CD4-positive, alpha-beta T cell treated with Interleukin-6 for 4 hours (primary cell): Measurements from ENCODE around the gene RBM44.
"Not testable (repeated sequence)": the region's sequence is repeated elsewhere in the genome, so short reads cannot be mapped to it uniquely, and the experiment has no call there.

Source experiments
- DNase-seq: peaks from one replicate; pipeline ENCODE4 v3.0.0-alpha.2; 2020; ENCODE audit warnings: mixed read lengths

Gene RBM44

GRCh38 chr2:237798236-237799059 is at the start of gene RBM44:
Gene RBM44, plus strand, starts transcription at chr2:237798779. Its CDS starts 14,831 bp downstream, at chr2:237813610.
- DNase-seq = no peak

- DNase-seq = no peak
These were observed 49.6 kb upstream of the RBM44 start for GRCh38 chr2:237749002-237749401.

- no peak for DNase-seq
These were observed 48.6 kb upstream of the RBM44 start for GRCh38 chr2:237749961-237750360.

DNA sequence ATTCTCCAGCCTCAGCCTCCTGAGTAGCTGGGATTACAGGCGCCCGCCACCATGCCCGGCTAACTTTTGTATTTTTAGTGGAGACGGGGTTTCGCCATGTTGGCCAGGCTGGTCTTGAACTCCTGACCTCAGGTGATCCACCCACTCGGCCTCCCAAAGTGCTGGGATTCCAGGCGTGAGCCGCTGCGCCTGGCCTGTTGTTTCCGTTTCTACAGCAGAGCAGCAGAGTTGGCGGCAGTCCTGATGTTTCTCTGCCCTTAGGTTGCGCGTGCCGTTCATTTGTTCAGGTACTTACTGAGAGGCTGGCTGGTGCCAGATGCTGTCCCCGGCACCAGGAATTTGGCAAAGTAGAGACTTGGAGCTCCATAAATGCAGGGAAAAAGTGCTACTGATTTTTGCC is 48.1 kb upstream of the RBM44 start:
- not testable (repeated sequence) for DNase-seq

- DNase-seq = no peak
These were observed 45.8 kb upstream of the RBM44 start for GRCh38 chr2:237752761-237753165.

DNA sequence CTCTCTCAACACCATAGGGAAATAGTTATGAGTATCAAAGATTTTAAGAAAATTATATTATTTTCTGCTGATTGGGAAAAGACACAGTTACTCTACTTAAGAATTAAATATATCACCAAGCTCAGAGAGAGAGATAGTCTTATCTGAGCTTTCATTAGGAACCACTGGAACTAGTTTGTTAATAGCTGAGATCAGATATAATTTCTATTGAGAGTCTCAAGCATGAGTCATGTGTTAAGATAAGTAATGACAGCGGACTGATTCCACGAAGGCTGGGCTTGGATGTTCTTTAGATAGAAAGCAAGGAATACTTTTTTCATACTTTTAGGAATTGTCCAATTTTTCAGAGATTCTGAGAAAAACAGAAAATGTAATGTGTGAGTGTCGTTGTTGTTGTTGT is 44.4 kb upstream of the RBM44 start:
- DNase-seq = no peak

DNA sequence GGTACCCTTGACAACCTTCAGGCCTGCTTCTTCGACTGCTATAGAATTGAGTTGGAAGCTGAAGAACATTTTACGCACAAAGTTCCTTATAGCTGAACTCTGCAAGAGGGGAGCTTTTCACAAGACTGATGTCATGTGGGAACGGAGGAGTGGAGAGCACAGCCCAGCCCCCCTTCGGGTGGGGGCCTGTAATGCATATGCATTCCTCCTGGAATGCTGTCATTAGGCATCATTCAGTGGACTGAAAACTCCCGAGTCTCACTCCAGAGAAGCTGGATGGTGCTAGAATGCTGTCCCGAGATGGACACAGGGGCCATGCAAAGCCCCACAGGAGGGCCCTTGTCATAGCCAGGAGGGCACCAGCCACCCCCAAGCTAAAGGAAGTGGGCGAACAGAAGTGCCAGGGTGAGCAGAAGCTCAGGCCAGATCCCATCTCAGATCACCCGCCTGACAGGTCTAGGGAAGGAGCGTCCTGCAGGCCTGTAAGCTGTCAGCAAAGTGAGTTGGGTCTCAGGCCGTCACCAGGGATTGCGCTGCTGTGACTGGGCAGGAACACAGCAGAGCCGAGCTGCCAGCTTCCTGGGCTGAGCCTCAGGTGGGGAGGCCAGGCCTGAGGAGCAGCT is 43.8 kb upstream of the RBM44 start:
- DNase-seq = no peak

- no peak for DNase-seq
These were observed 41.0 kb upstream of the RBM44 start for GRCh38 chr2:237757616-237758015.

DNA sequence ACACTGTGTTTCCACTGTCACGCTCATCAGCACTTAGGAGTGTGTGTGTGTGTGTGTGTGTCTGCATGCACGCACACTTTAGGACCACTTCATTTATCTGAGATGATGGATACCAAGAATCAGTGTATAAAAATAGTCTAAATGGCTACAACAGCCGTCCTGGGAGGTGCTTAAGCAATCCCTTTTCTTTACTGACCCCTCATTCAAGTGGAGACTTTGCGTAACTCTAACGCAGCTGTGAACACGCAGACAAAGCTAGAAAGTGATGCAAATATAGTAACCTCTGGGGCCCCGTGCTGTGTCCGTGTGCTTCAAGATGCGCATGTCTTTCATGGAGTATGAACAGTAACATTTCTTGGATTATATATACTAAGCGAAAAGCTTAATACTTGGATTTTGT is 40.4 kb upstream of the RBM44 start:
- DNase-seq = no peak

DNA sequence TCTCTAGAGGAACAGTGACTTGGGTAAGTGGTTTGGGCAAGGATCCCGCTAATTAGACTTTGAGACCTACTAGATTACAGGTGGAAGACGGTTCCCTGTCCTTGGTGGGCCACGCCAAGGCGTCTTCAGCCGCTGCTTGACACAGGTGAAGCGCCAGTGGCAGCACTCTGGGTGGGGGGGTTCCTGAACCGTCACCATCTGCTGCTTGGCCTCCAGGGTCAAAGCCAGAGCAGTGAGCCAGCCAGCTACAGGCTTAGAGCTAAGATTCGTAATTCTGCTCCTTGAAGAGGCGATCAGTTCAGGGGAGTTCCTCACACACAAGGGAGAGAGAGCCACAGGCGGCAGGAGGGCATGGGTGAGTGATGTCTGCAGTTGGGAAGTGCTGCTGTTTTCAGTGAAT is 39.4 kb upstream of the RBM44 start:
- no peak for DNase-seq

GRCh38 chr2:237760506-237761502 is 37.8 kb upstream of the RBM44 start:
- DNase-seq = no peak

DNA sequence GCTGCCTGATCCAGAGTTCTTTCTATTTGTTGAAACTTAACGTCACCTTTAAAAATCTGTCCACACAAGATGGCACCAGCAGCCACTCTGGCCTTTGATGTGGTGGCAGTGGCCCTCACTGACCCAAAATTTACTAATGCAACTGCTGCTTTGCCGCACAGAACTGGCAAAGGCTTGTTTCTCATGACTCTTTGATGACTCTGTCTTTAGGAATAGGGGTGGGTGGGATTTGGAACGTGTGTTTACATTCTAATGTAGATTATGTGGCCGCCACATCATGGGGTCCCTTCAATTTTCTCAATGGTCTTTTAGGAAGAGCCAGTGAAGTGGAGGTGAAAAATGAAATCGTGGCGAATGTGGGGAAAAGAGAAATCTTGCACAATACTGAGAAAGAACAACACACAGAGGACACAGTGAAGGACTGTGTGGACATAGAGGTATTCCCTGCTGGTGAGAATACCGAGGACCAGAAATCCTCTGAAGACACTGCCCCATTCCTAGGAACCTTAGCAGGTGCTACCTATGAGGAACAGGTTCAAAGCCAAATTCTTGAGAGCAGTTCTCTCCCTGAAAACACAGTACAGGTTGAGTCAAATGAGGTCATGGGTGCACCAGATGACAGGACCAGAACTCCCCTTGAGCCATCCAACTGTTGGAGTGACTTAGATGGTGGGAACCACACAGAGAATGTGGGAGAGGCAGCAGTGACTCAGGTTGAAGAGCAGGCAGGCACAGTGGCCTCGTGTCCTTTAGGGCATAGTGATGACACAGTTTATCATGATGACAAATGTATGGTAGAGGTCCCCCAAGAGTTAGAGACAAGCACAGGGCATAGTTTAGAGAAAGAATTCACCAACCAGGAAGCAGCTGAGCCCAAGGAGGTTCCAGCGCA is 36.0 kb upstream of the RBM44 start:
- DNase-seq = not testable (repeated sequence)

DNA sequence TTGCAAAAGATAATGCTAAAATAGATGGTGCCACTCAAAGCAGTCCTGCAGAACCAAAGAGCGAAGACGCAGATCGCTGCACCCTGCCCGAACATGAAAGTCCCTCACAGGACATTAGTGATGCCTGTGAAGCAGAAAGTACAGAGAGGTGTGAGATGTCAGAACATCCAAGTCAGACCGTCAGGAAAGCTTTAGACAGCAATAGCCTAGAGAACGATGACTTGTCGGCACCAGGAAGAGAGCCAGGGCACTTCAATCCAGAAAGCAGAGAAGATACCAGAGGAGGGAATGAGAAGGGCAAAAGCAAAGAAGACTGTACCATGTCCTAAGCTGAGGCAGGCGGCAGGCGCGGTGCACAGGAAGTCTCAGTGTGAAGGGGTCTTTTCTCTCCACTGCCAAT is 34.8 kb upstream of the RBM44 start:
- DNase-seq = no peak

GRCh38 chr2:237765122-237765521 is 33.5 kb upstream of the RBM44 start:
- not testable (repeated sequence) for DNase-seq

- no peak for DNase-seq
These were observed 32.7 kb upstream of the RBM44 start for GRCh38 chr2:237765875-237766274.

DNA sequence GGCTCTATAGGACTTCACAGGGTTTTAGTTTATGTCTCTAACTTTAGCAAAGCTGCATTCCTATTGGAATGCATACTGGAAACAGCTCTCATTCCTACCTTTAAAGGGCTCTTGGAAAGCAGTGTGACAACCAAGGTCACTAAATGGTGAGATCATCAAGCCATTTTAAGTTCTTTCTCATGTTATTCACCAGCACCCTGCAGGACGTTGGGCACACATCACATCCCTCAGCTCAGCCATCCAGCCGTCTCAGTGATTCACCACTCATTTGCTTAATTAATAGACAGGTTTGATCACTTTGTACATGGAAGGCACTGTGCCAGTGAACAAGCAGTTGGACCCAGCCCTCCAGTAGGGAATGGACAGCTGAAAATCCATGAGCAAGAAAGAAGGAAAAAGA is 32.2 kb upstream of the RBM44 start:
- DNase-seq = no peak

DNA sequence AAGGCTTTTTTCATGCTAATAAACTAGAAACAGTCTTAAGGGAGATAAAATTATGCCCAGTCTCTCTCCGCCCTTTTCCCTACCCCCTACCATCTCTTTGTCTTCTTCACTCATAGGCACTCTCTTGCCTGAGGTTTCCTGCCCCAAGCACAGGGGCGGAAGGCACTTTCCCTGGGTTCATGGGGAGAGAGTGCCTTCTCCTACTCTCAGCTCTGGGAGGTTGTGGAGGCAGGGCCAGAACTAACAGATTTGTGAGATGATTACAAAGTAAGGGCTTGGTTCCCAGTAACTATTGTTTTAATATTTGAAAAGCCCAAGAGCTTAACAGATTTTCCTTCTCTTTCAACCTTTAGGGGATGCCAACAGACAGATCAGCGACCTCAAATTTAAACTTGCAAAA is 26.1 kb upstream of the RBM44 start:
- DNase-seq = no peak

GRCh38 chr2:237773826-237774225 is 24.8 kb upstream of the RBM44 start:
- DNase-seq = no peak

DNA sequence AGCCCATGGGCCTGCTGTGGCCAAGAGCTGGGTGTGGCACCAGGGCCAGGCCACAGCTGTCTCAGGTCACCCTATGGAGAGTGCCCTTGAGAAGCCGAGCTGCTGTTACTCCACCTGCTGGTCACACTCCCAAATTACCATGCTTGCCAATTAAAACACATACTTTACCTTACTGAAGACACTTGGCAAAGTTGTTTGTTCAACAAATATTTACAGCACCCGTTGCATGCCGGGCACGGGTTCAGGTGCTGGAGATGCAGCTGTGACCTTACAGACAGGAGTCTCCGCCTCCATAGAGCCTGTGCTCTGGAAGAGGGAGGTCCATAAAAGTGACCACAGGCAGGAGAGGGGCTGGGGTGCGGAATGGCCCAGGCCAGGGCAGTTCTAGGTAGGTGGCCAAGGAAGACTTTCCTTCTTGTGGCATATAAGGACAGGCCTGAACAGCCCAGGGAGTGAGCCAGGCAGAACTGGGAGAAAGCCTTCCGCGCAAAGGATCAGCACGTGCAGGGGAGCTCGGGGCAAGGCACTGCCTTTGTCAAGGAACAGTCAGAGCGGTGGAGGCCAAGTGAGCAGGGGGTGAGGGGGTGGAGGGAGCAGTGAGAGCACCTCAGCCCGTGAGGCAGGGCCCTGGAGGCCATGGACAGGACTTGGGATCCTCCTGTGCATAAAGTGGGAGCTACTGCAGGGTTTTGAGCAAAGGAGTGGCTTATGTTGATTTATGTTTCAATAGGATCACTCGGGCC is 23.6 kb upstream of the RBM44 start:
- DNase-seq = peak; percentile 36

- DNase-seq = no peak
These were observed 19.1 kb upstream of the RBM44 start for GRCh38 chr2:237779521-237779920.

- no peak for DNase-seq
These were observed 16.4 kb upstream of the RBM44 start for GRCh38 chr2:237782181-237782580.
